ENCODE results near the gene GAP43. TPM values are rescaled to one million over a fixed set of nuclear protein-coding genes. Genes with fewer than 3 reads are reported as not detected.

Gene GAP43
- total and polyA plus RNA-seq, 2 of the 13 experiments (the other 11 are each of a cell fraction or from before 2014, with no cell fraction given), result not detected

DNA sequence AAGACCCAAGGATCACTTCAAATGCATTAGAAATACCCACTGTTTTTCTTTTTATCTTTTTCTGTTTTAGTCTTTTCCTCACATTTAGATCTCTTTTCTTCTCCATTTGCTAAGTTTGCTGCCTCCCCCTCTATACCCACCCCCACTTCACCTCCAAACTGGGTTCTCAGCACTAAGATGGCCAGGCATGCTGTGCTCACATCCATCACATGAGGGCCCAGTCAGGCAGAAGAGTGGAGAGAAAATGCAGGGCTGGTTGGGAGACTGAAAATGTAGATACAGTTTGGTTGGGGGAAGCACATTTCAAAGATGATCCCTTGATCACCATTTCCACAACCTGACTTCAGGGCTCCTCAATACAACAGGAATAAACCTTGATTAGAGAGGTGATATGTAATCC lies 8.7 kb downstream of the GAP43 start:
- ChIA-PET CTCF (ENCODE audit: low intra/inter-chr PET ratio, low total read pairs) (no interaction called here), POLR2A (no interaction called here)
- no peaks in the 10 kb centered on the region for H3K4me1 ChIP-seq (ENCODE audit: insufficient read depth, low read length)
- ATAC-seq, result no peak
- TF ChIP-seq ZNF891 (CRISPR knock-in tag; IDR thresholded peaks at IDR 0.05), result no peak
- TF ChIP-seq, protein P1, sequence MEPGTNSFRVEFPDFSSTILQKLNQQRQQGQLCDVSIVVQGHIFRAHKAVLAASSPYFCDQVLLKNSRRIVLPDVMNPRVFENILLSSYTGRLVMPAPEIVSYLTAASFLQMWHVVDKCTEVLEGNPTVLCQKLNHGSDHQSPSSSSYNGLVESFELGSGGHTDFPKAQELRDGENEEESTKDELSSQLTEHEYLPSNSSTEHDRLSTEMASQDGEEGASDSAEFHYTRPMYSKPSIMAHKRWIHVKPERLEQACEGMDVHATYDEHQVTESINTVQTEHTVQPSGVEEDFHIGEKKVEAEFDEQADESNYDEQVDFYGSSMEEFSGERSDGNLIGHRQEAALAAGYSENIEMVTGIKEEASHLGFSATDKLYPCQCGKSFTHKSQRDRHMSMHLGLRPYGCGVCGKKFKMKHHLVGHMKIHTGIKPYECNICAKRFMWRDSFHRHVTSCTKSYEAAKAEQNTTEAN (CRISPR knock-in tag; conservative IDR thresholded peaks at IDR 0.05), result no peak
- TF ChIP-seq NPAS2 (CRISPR knock-in tag; IDR thresholded peaks at IDR 0.05; ENCODE audit: borderline replicate concordance), result no peak
- TF ChIP-seq ZNF605 (CRISPR knock-in tag; IDR thresholded peaks at IDR 0.05), result no peak
- no peak for TF ChIP-seq GTF2F1 (IDR thresholded peaks at IDR 0.05; ENCODE audit: low read length)
- TF ChIP-seq NFE2L2 (IDR thresholded peaks at IDR 0.05; ENCODE audit: low read length), result no peak
- no peak for TF ChIP-seq NRL (CRISPR knock-in tag; IDR thresholded peaks at IDR 0.05; ENCODE audit: borderline replicate concordance)
- TF ChIP-seq ZFP41 (CRISPR knock-in tag; IDR thresholded peaks at IDR 0.05; ENCODE audit: borderline replicate concordance), result no peak
- TF ChIP-seq, protein P2, sequence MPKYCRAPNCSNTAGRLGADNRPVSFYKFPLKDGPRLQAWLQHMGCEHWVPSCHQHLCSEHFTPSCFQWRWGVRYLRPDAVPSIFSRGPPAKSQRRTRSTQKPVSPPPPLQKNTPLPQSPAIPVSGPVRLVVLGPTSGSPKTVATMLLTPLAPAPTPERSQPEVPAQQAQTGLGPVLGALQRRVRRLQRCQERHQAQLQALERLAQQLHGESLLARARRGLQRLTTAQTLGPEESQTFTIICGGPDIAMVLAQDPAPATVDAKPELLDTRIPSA (CRISPR knock-in tag; IDR thresholded peaks at IDR 0.05; ENCODE audit: borderline replicate concordance), result no peak
- no peaks in the 10 kb centered on the region for H3K9me3 ChIP-seq (ENCODE audit: low read length)
- no peak overlapping the region for H3K27ac ChIP-seq (ENCODE audit: extremely low read length, insufficient read depth, low read length)
- H2AFZ ChIP-seq (ENCODE audit: low read length), result no peak overlapping the region
- H3K27me3 ChIP-seq (ENCODE audit: control insufficient read depth in 1 of 2, insufficient read depth in 2 of 2, low read length in 2 of 2), result no peaks in the 10 kb centered on the region
- H3K36me3 ChIP-seq (replicated peaks in 1 of 2; ENCODE audit: control insufficient read depth in 1 of 2, insufficient read depth in 2 of 2, low read length in 2 of 2), result no peaks in the 10 kb centered on the region
- no TSS peak for BruUV-seq (replicated peaks)
- intact Hi-C loops (cut with micrococcal nuclease; ENCODE audit: unreplicated experiment) (no loop called here), in situ Hi-C loops (cut with HindIII; ENCODE audit: extremely low pct_ligation_motif_present, low pct_unique_long_range_greater_than_20kb) (no loop called here)
- H3K4me3 ChIP-seq (replicated peaks in 1 of 3; ENCODE audit: insufficient read depth in 1 of 3, low read depth in 2 of 3, low read length in 3 of 3), result no peak overlapping the region
- no peak overlapping the region for H3K4me2 ChIP-seq (ENCODE audit: low read depth, low read length)
- FAIRE-seq, result no peak
- H3K79me2 ChIP-seq (ENCODE audit: insufficient read depth, low read length), result no peaks in the 10 kb centered on the region
- H3K9ac ChIP-seq (ENCODE audit: insufficient read depth, low read depth, low read length), result no peak overlapping the region
- no peak for DNase-seq (ENCODE audit: low spot score)
- H4K20me1 ChIP-seq (ENCODE audit: insufficient read depth, low read length), result no peaks in the 10 kb centered on the region
